AG09319 (cell line): ENCODE data around the gene CYSRT1.

ENCODE experiments used
- DNase-seq: peaks from one replicate; pipeline ENCODE4 v3.0.0-alpha.2; 2010; ENCODE audit warnings: low read depth; ENCODE audit errors: extremely low read depth
- TF ChIP-seq, protein P1 (sequence below): IDR thresholded peaks from 2 replicates; pipeline ENCODE4 v1.5.1; 2011; ENCODE audit warnings: low read depth, mild to moderate bottlenecking, inconsistent platforms, low read length, moderate library complexity

CYSRT1 gene

DNA sequence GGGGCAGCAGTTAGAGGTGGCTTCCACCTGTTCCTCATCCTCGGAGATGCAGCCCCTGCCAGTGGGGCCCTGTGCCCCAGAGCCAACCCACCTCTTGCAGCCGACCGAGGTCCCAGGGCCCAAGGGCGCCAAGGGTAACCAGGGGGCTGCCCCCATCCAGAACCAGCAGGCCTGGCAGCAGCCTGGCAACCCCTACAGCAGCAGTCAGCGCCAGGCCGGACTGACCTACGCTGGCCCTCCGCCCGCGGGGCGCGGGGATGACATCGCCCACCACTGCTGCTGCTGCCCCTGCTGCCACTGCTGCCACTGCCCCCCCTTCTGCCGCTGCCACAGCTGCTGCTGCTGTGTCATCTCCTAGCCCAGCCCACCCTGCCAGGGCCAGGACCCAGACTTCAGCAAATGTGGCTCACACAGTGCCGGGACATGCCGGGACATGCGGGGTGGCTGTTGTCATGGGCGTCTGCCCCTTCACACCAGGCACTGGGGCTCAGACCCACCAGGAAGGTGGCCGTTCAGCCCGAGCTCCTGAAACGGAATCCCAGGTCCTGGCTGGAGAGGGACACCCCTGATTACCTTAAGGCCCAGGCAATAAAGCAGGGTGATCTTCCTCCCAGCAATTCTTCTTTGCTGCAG, 841 bp downstream of the CYSRT1 start:
- no peak for DNase-seq
- TF ChIP-seq, protein P1, sequence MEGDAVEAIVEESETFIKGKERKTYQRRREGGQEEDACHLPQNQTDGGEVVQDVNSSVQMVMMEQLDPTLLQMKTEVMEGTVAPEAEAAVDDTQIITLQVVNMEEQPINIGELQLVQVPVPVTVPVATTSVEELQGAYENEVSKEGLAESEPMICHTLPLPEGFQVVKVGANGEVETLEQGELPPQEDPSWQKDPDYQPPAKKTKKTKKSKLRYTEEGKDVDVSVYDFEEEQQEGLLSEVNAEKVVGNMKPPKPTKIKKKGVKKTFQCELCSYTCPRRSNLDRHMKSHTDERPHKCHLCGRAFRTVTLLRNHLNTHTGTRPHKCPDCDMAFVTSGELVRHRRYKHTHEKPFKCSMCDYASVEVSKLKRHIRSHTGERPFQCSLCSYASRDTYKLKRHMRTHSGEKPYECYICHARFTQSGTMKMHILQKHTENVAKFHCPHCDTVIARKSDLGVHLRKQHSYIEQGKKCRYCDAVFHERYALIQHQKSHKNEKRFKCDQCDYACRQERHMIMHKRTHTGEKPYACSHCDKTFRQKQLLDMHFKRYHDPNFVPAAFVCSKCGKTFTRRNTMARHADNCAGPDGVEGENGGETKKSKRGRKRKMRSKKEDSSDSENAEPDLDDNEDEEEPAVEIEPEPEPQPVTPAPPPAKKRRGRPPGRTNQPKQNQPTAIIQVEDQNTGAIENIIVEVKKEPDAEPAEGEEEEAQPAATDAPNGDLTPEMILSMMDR: no peak

DNA sequence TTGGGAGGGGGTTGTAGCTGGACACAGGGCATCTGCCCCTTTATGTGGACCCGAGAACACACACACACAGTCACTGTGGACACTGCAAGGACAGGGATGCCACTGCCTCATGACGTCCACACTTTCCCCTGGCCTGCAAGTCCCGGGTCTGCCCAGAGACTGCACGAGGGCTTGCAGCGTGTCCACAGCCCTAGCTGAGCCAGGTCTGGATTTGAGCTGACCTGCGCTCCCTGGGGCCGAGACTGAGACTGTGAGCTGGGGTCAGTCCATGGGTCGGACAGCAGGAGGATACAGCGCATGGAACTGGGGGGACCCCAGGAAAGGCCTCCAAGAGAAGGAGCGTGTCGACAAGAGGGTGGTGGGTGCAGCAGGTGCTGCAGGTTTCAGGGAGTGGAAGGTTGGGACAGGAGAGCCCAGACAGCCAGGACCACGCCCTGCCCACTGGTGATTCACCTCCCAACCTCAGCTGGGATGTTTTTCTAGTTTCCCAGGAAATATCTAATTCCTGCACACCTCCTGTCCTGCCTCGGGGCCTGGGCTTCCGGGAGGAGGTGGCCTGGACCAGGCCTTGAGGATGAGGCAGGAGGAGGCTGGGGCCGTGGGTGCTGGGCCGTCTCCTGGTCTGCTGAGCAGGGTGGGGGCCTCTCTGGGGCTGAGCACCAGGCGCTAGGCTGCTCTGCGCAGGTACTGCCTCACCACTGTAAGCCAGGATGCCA, 1.5 kb downstream of the CYSRT1 start:
- TF ChIP-seq, protein P1: no peak
- DNase-seq: no peak

DNA sequence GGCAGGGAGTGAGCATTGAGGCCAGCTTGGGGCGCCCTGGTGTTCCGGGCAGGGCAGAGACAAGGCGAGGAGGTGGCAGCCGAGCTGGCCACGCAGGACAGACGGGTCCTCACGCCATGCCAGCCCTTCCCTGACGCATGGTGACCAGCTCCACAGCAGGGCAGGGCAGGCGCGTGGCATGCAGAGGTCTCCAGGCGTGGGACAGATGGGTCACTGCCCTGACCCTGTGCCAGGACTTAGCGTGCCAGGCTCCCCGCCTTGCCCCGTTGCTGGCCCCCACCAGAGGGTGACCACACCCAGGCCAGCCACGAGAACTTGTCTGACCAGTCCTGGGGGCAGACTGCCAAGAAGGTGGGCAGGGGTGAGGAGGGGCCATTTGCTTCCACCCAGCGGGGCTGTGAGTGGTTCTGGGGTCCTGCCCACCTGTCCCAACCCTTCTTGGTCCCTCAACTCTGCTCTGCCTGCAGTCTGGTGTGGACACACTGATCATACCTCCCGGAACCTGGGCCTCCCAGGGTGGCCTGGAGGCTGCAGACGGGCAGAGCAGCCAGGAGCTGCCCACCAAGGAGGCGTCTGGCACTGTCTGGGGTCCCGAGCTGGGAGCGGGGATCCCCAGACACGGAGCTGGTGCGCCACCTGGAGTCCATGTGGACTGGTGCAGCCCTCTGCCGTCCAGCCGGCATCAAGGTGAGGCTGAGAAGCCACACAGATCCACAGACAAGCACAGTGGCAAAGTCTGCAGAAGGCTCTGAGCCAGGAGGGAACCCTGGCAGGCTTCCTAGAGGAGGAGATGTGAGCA, 2.3 kb downstream of the CYSRT1 start, which contains the start of gene RNF224:
RNF224 (plus strand) TSS at position 449 of the 799 bp plus-strand sequence. CDS start 834 bp downstream, outside the sequence.
- peak; percentile 20 for DNase-seq
- TF ChIP-seq, protein P1: peak; percentile 89

DNA sequence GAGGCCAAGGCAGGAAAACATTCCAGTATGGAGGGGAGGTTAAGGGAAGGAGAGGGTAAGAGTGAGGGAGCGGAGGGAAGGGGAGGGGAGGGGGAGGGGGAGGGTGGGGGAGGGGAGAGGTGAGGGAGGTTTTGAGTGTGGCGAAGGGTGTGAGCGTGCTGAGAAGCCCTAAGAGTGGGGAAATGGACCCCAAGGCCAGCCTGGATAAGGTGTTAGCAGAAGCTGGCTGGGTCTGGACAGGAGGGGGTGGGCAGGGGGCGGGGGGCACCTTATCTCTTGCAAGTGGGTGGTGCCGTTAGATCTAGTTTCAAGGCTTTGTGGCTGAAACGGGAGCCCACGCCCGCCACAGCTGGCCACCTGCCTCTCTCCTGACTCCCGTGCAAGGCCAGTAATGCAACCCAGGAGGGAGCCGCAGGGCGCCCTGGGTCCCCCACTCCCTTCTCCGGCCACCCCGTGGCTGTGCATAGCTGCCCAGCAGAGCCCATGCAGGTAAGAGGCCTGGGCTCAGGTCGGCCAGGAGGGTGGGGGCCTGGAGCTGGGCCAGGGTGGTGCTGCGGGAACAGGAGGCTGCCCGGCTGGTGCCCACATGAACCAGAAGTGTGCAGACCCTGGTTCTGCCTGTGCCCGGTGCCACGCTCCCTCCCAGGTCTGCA, 3.0 kb downstream of the CYSRT1 start:
- DNase-seq: no peak
- TF ChIP-seq, protein P1: no peak

DNA sequence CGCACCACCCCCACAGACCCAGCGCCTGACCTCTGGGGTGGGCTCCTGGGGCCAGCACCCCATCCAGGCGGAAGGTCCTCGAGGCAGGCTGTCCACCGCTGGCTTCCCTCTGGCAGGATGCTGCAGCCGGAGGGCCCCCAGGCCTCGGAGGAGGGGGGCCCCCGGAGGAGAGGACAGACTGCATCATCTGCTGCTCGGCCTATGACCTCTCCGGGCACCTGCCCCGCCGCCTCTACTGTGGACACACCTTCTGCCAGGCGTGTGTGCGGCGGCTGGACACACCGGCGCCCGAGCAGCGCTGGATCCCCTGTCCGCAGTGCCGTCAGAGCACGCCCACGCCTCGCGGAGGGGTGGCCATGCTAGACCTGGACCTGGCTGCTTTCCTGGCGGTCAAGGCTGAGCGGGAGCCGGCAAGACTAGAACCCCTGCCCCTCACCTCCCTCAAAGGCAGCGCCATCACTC, 3.6 kb downstream of the CYSRT1 start:
- no peak for DNase-seq
- TF ChIP-seq, protein P1: no peak

DNA sequence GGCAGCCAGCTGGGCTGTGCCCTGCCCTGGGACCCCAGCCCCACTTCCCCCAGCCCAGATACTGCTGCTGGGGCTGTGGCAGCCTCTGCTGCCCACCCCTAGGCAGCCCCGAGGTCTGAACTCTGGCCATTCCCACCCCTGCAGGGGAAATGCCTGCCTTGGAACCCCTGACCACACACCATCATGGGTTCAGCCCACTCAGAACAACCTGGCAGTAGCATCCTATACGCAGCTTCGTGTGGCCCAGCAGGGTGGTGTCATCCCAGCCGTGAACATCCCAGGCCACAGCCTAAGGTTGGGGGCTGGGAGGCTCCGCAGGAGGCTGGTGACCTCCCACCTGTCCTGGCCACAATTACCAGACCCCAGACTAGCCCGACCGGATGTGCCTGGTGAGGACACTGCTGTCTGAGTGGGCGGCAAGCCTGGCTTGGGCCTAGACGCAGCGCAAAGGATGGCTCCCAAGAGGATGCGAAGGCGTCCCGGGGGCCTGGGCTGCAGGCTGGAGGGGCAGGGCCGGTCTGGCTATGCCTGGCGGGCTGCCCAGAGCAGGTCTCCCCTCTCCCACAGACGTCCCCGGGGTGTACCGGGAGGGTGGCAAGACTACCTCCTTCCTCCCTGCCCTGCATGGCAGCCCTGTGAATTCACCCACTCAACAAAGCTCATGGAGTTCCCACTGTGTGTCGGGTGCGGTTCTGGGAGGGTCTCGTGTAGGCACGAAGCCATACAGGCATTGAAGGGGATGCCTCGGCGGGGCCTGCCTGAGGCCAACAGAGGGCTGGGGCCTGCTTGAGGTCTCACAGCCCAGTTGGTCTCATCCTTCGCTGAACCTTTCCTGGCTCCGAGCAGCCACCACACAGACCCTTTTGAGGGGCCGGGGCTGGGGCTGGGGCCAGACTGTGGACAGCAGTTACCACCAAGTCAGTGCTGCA, 4.3 kb downstream of the CYSRT1 start:
- TF ChIP-seq, protein P1: no peak
- no peak for DNase-seq
